GM20000 (cell line): ENCODE measurements around the gene NMD3.

Source experiments
- DNase-seq: peaks from one replicate; pipeline ENCODE4 v3.0.0; 2012; ENCODE audit warnings: low spot score
- CTCF ChIP-seq: IDR thresholded peaks from 2 replicates; pipeline ENCODE4 v1.5.1; 2012; ENCODE audit warnings: mild to moderate bottlenecking, control low read depth; ENCODE audit errors: extremely low read depth, missing control alignments

Gene NMD3

GRCh38 chr3:161233557-161233956, 12.4 kb downstream of the NMD3 start:
- no peak for TF ChIP-seq CTCF
- DNase-seq, result no peak

- no peak for DNase-seq
- no peak for TF ChIP-seq CTCF
These were observed 15.1 kb downstream of the NMD3 start for GRCh38 chr3:161236240-161236639.

DNA sequence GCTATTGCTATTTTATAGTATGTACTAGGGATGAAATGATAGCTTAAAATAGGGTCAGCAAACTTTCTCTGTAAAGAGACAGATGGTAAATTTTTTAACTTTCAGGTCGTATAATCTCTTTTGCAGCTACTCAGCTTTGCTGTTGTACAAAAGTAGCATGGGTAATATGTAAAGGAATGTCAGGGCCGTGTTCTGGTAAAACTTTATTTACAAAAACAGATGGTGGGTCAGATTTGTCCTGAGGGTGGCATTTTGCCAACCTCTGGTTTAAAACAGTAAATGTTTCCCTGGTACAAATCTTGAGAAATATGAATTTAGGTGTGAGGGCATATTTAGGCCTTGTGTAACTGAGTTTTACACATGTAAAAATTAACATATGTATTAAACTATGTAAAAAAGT, 18.6 kb downstream of the NMD3 start:
- no peak for DNase-seq
- no peak for TF ChIP-seq CTCF

DNA sequence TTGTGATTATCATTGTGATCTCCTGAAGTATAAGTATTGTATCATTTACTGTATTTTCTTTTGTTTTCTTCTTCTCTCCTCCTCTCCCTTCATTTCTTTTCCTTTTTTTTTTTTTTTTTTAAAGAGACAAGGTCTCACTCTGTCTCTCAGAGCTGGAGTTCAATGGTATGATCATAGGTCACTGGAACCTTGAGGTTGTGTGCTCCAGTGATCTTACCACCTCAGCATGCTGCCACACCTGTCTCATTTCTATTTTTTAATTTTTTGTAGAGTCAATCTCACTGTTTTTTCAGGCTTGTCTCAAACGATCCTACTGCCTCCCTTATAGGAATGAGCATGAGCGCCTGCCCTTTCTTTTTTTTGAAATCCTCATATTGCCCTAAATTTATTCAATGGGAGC, 23.4 kb downstream of the NMD3 start:
- TF ChIP-seq CTCF, result no peak
- no peak for DNase-seq

DNA sequence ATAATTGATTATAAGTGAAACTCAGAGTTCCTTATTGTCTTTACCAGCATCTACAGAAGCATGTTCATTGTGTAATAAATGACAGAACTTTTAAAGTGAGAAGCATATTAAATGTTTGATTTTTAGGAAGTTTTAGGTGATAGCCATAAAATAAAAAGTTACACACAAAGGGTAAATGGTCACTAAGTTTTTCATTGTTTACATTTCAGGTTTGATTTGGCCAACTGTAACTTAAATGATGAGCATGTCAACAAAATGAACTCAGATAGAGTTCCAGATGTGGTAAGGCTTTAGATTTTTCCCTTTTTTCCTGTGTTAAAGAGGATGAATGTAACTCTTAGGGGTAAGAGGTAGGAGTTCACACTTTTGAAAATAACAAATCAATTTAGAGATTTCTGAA, 25.9 kb downstream of the NMD3 start:
- no peak for TF ChIP-seq CTCF
- DNase-seq, result no peak

- no peak for TF ChIP-seq CTCF
- no peak for DNase-seq
These were observed 29.0 kb downstream of the NMD3 start for GRCh38 chr3:161250116-161250515.

DNA sequence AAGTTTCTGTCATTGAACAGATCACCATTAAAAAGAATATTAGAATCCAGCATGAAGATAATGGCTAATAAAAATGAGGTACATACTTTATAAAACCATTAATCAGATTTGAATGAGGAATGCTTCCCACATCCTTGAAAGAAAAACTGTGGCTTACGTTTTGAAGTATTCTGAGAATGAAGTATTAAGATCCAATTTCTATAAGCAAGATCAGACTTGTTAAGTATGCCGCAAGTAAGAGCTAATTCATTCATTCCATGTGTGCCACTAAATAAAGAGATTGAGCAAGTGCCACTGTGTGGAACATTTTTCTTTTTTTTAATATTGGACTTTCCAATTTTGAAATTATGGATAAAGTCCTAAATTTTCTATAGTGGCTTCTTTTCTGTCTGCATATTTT, 30.6 kb downstream of the NMD3 start:
- no peak for DNase-seq
- TF ChIP-seq CTCF, result no peak
